GM12873 (cell line): ENCODE results near the gene DCAF11.

Experiments used
- CTCF ChIP-seq: IDR thresholded peaks from 2 replicates; pipeline ENCODE4 v1.5.1; 2012; ENCODE audit warnings: low read depth, mild to moderate bottlenecking, moderate library complexity, low read length, control low read depth; ENCODE audit not compliant: insufficient read depth; ENCODE audit errors: missing control alignments

Gene DCAF11

DNA sequence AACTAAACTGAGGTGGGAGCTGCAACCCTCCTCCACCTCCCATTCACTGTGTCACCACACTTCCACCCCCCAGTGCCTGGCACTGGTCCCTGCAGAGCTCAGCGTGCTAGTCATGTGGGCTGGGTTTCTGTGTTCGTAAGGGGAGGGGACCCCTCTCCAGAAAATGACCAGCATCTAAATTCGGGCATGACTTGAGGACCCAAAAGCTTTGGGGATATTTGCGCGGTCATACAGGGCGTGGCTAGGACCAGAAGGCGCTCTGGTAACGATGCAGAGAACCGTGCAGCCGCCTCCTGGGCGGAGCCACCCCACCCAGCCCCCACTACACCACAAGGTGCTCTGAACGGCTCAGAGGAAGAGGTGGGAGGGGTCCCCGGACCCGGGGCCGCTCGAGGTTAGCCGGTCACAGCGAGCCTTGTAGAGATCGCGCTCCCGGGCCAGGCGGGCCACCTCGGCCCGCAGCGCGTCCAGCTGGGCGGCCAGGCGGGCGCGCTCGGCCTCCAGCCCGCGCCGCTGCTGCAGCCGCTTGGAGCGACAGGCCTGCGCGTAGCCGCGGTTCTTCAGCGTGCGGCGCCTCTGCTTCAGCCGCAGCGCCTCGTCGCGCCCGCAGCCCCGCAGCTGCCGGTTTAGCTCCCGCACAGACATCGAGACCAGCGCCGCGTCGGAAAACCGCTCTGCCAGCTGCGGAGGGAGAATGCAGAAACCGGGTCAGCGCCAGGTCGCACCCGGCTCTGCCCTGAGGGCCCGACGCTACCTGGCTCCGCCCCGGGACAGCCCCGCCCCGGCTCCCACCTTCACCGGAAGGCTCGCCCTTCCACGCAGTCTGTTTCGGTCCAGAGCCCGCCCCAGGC, 33.5 kb upstream of the DCAF11 start:
- TF ChIP-seq CTCF, result no peak

DNA sequence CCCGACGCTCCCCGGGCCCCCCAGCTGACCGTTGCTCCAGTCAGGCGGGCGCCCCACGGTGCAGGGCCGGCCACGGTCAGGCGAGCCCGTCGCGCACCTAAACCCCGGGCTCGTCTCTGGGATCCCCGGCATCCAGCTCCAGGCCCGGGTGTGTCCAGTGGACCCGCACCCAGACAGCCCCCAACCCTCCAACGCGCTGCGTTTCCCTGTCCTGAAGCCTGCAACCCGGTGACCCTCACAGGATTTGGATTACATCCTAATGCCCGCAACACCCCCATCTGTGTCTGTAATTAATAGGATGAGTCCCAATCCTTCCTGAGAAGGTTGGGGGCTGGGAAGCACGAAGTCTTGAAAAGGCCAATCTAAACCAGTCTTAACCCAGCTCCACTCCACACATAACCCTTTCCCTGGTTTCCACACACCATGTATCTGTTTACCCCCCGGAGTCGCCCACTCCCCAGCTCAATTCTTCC, 32.8 kb upstream of the DCAF11 start:
- TF ChIP-seq CTCF, result no peak

GRCh38 chr14:24082411-24083080, 32.0 kb upstream of the DCAF11 start:
- TF ChIP-seq CTCF, result no peak

GRCh38 chr14:24083462-24083861, 31.1 kb upstream of the DCAF11 start:
- TF ChIP-seq CTCF, result no peak

- TF ChIP-seq CTCF, result no peak
These were observed 30.1 kb upstream of the DCAF11 start for GRCh38 chr14:24084440-24084839.

- TF ChIP-seq CTCF, result no peak
These were observed 29.4 kb upstream of the DCAF11 start for GRCh38 chr14:24085215-24085614.

GRCh38 chr14:24086193-24086955, 28.2 kb upstream of the DCAF11 start:
- TF ChIP-seq CTCF, result no peak
